ENCODE measurements around the gene MNAT1. TPM values are rescaled to one million over a fixed set of nuclear protein-coding genes. Genes with fewer than 3 reads are reported as not detected.
"Not testable (repeated sequence)": the region's sequence is repeated elsewhere in the genome, so short reads cannot be mapped to it uniquely, and the experiment has no call there.

MNAT1 gene
- total RNA-seq, 1 donor from 2014 or later = 37.1 TPM

DNA sequence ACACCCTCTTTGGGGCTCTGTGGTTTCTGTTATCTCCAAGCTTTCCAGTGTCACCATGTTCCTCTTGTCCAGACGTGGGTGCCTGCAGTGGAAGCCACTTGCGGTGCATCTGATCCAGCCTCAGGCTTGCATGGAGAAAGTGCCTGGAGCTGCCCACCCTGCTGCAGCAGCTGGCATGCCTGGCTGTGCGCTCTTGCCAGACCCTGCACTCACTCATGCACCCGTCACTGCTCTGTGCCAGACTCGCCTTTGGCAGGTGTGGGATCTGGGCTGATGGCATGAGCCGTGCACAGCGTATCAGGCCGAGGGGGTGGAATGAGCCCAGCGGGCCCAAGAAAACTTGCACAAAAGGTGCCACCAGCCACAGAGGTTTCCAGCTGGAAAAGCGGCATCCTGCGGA is 105.1 kb downstream of the MNAT1 start:
- no peak for TF ChIP-seq CTCF (IDR thresholded peaks at IDR 0.05)
- peaks cover 37% of the 10 kb centered on the region for H3K36me3 Mint-ChIP-seq (ENCODE audit: low read depth)
- ATAC-seq (ENCODE audit: low read depth) = no peak
- intact Hi-C loops (cut with micrococcal nuclease) = no loop called here
- H3K9me3 Mint-ChIP-seq = peaks cover 7% of the 10 kb centered on the region
- H3K4me3 Mint-ChIP-seq = no peak overlapping the region
- POLR2A ChIA-PET = no interaction called here
- H3K27ac Mint-ChIP-seq = no peak overlapping the region
- no peak for DNase-seq
- CTCF ChIA-PET = no interaction called here
- peaks cover 8% of the 10 kb centered on the region for H3K4me1 Mint-ChIP-seq
- H3K27me3 Mint-ChIP-seq = no peaks in the 10 kb centered on the region

DNA sequence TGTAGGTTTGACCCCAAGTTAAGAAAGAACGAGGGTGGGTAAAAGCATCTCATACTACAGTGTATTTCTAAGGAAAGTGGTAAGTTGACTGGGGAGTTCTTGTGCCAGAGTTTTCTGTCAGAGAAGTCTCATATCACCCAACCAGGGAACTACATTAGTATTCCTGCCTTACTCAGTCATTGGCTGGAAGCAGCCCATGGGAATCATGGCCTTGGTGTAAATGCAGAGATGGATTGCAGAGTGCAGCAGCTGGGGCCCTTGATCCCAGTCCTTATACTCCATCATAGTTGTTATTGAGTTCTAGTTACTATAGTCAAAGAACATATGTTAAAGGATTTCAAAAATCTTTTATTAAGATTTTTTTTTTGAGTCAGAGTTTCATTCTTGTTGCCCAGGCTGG is 105.8 kb downstream of the MNAT1 start:
- ChIA-PET CTCF (no interaction called here), POLR2A (interaction anchor here (0.7 kb wide), 1 partner anchor 921 kb away, joined by 3 read pairs; no protein-coding TSS in a partner anchor)
- no peak for DNase-seq
- ATAC-seq (ENCODE audit: low read depth) = no peak
- H3K9me3 Mint-ChIP-seq = peaks cover 3% of the 10 kb centered on the region
- H3K4me1 Mint-ChIP-seq = peaks cover 11% of the 10 kb centered on the region
- intact Hi-C loops (cut with micrococcal nuclease) = no loop called here
- no peak overlapping the region for H3K27ac Mint-ChIP-seq
- TF ChIP-seq CTCF (IDR thresholded peaks at IDR 0.05) = no peak
- H3K4me3 Mint-ChIP-seq = no peak overlapping the region
- H3K27me3 Mint-ChIP-seq = no peaks in the 10 kb centered on the region
- H3K36me3 Mint-ChIP-seq (ENCODE audit: low read depth) = peaks cover 33% of the 10 kb centered on the region

DNA sequence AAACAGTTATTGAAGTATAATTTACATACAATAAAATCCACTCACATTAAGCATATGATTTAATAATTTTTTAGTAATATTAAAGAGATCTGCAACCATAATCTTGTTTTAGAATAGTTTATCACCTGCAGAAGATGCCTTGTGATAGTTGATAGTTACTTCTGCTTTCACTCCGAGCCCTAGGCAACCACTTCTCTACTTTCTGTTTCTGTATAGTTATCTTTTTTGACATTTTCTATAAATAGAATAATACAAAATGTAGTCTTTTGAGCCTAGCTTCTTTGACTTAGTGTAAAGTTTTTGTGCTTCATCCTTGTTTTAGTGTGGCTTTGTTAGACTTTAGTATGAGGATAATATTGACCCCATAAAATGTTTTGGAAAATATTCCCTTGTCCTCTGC is 111.0 kb downstream of the MNAT1 start:
- H3K4me1 Mint-ChIP-seq = peaks cover 23% of the 10 kb centered on the region
- H3K27me3 Mint-ChIP-seq = no peaks in the 10 kb centered on the region
- no peak for TF ChIP-seq CTCF (IDR thresholded peaks at IDR 0.05)
- H3K36me3 Mint-ChIP-seq (ENCODE audit: low read depth) = peaks cover 21% of the 10 kb centered on the region
- intact Hi-C loops (cut with micrococcal nuclease) = loop anchor here (1.0 to 5.0 kb wide), 5 partner anchors 59 to 596 kb away; partner anchors contain the start of genes PPM1A, SIX4, SLC38A6 and TRMT5
- peak overlapping the region; percentile 64 for H3K4me3 Mint-ChIP-seq
- ChIA-PET POLR2A (interaction anchor here (1.1 kb wide), 1 partner anchor 92 kb away, joined by 3 read pairs; no protein-coding TSS in a partner anchor), CTCF (no interaction called here)
- peak; percentile 83 for ATAC-seq (ENCODE audit: low read depth)
- H3K27ac Mint-ChIP-seq = peak overlapping the region; percentile 92
- peaks cover 3% of the 10 kb centered on the region for H3K9me3 Mint-ChIP-seq
- no peak for DNase-seq

DNA sequence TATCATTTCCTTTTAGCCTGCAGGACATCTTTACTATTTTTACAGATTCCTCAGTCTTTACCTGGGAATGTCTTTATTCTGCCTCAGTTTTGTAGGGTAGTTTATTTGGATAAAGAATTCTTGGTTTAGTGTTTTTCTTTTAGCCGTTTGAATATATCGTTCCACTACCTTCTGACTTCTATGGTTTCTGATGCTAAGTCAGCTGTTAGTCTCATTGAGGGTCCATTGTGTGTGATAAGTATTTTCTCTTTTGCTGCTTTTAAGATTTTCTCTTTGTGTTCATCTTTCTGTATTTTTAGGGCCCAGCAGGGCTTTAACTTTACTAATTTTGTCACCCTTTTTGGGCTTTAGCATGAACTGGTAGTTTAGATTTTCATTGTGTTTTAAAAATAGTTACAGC is 113.5 kb downstream of the MNAT1 start:
- TF ChIP-seq CTCF (IDR thresholded peaks at IDR 0.05) = no peak
- peaks cover 6% of the 10 kb centered on the region for H3K9me3 Mint-ChIP-seq
- H3K4me3 Mint-ChIP-seq = no peak overlapping the region
- H3K4me1 Mint-ChIP-seq = peaks cover 22% of the 10 kb centered on the region
- ATAC-seq (ENCODE audit: low read depth) = no peak
- H3K27me3 Mint-ChIP-seq = no peaks in the 10 kb centered on the region
- no peak overlapping the region for H3K27ac Mint-ChIP-seq
- DNase-seq = no peak
- intact Hi-C loops (cut with micrococcal nuclease) = loop anchor here (5.0 kb wide), 1 partner anchor 126 kb away; the partner anchor contains the start of gene SIX4
- POLR2A ChIA-PET = no interaction called here
- H3K36me3 Mint-ChIP-seq (ENCODE audit: low read depth) = peaks cover 39% of the 10 kb centered on the region
- CTCF ChIA-PET = no interaction called here

DNA sequence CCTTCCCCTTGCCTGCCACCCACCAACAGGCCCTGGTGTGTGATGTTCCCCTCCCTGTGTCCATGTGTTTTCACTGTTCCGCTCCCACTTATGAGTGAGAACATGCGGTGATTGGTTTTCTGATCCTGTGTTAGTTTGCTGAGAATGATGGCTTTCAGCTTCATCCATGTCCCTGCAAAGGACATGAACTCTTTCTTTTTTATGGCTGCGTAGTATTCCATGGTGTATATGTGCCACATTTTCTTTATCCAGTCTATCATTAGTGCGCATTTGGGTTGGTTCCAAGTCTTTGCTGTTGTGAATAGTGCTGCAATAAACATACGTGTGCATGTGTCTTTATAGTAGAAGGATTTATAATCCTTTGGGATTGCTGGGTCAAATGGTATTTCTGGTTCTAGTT is 117.1 kb downstream of the MNAT1 start:
- H3K36me3 Mint-ChIP-seq (ENCODE audit: low read depth) = peaks cover 53% of the 10 kb centered on the region
- ATAC-seq (ENCODE audit: low read depth); H3K4me3 Mint-ChIP-seq; H3K9me3 Mint-ChIP-seq; H3K27me3 Mint-ChIP-seq; H3K4me1 Mint-ChIP-seq; H3K27ac Mint-ChIP-seq; CTCF ChIA-PET; intact Hi-C loops (cut with micrococcal nuclease); DNase-seq; POLR2A ChIA-PET: not testable (repeated sequence)

GRCh38 chr14:60856111-60856510 is 121.5 kb downstream of the MNAT1 start:
- no peak for TF ChIP-seq CTCF (IDR thresholded peaks at IDR 0.05)
- H3K36me3 Mint-ChIP-seq (ENCODE audit: low read depth) = peaks cover 43% of the 10 kb centered on the region
- intact Hi-C loops (cut with micrococcal nuclease) = no loop called here
- no peaks in the 10 kb centered on the region for H3K27me3 Mint-ChIP-seq
- ATAC-seq (ENCODE audit: low read depth) (no peak), DNase-seq (no peak)
- peaks cover 10% of the 10 kb centered on the region for H3K9me3 Mint-ChIP-seq
- H3K4me1 Mint-ChIP-seq = no peaks in the 10 kb centered on the region
- no peak overlapping the region for H3K4me3 Mint-ChIP-seq
- H3K27ac Mint-ChIP-seq = no peak overlapping the region
- CTCF ChIA-PET = no interaction called here
- POLR2A ChIA-PET = no interaction called here

All from activated B cell treated with CpG ODN at 0.5 μM for 24 hours (primary cell).